HG02642 (cell line): ENCODE measurements around the gene CDC25B.

ENCODE experiments used
- ATAC-seq: cut with Tn5 transposase; IDR thresholded peaks from one replicate; pipeline ENCODE4 v1.9.1; 2021; ENCODE audit warnings: mild to moderate bottlenecking; ENCODE audit not compliant: unreplicated experiment, poor library complexity

CDC25B gene

GRCh38 chr20:3763671-3764601 lies 32.2 kb upstream of the CDC25B start:
- ATAC-seq, result no peak

DNA sequence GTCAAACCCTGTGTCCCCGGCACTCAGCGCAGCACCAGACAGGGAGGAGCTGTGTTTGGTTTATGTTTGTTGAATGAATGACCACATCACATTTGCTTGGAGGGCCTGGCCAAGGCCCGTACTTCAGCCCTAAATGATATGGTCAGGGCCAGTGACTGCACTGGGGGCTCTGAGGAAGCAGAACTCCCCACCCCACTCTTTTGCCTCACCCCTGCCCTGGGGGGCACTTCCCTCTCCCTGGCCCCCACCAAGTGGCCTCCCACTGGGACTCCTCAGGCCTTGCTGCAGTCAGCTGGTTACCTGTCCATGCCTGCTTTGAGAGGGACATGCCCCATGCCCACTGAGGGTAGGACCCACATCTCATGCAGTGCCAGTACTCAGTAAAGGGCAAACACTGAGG lies 31.5 kb upstream of the CDC25B start:
- ATAC-seq, result no peak

GRCh38 chr20:3765171-3765882 lies 30.8 kb upstream of the CDC25B start:
- no peak for ATAC-seq

- ATAC-seq, result no peak
These were observed 29.5 kb upstream of the CDC25B start for GRCh38 chr20:3766422-3767109.

GRCh38 chr20:3767110-3767426 lies 29.0 kb upstream of the CDC25B start:
- ATAC-seq, result no peak

- ATAC-seq, result peak; percentile 93
These were observed 28.4 kb upstream of the CDC25B start, which contains the start of gene ADISSP for GRCh38 chr20:3767427-3768341. ADISSP (minus strand) TSS chr20:3767753; CDS start chr20:3760100, 7,653 bp downstream.

- ATAC-seq, result peak; percentile 35
These were observed 27.6 kb upstream of the CDC25B start for GRCh38 chr20:3768342-3769130.

DNA sequence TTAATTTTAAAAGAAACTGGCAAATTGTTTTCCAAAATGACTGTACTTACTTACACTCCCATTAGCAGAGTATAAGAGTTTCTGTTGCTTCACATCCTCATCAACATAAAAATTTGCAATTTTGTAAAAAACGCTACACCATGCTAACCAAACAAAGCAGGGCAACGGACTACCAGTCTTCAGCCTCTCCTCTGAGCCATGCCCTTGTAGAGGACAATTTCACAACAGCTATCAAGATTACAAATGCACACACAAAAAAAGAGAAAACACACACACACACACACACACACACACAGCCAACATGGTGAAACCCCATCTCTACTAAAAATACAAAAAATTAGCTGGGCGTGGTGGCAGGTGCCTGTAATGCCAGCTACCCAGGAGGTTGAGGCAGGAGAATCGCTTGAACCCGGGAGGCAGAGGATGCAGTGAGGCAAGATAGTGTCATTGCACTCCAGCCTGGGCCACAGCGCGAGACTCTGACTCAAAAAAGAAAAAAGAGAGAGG lies 24.5 kb upstream of the CDC25B start:
- ATAC-seq, result no peak

DNA sequence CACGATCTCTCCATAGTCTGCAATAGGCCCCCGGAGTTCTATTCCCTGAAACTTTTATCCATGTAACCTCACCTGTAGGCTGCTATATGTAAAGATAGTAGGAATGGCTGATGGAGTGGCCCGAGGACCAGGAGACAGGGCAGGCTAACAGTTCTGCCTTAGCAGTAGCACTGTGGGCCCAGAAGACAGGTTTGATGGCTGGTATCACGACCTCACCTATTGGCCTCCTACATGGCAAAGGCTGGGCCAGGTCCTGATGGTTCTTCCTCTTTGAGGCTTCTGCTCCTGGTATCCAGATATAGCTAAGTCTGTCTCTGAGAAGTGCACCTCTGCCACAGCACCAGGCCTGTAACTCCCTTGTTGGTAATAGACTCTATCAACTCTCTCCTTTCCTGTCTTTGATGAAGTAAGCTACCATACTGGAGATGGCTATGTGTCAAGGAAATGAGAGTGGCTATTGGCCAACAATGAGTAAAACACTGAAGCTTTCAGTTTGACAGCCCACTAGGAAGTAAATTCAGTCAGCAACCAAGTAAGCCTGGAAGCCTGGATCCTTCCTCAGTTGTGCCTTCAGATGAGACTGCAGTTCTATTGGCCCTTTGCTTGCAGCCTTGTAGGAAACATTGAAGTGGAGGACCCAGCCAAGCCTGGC lies 20.5 kb upstream of the CDC25B start:
- ATAC-seq, result no peak

GRCh38 chr20:3777381-3777715 lies 18.8 kb upstream of the CDC25B start:
- ATAC-seq, result no peak

DNA sequence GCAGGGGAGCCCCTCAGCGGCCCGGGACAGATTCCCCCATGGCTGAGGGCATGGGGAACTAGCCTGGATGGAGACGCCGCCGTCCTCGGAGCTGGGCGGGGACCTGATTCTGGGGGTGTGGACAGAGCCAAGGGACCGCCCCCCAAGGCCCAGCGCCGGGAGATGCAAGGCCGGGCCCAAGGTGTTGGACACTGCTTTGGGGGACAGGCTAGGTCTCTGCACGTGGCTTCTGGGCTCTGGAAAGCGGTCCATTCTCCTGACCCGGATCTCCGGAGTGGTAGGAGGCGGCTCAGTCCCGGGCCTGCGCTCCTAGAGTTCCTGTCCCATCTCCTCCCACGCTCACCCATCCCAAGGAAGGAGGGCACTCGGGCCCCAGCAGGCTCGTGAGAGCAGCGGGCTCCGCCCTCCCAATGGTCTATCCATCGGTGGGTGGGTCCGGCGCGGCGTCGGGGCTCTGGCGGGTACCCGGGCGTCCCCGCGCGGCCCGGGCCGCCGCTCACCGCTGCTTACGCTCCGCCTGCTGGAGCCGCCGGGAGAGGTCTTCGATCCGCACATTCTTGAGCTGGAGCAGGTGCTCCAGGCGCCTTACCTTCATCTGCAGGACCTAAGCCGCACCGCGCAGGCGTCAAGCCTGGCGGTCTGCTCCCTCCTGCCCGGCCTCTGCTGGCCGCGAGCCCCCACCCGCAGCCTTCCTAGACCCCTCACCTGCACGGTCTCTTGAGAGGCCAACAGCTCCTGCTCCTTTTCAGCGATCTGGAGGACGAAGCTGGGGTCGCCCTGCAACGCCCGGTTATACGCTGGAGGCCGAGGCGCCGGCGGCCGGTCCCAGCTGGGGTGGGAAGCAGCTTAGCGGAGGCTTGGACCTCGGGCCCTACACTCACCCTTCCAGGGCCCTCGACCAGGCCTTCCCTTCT lies 18.1 kb upstream of the CDC25B start:
- ATAC-seq, result no peak

DNA sequence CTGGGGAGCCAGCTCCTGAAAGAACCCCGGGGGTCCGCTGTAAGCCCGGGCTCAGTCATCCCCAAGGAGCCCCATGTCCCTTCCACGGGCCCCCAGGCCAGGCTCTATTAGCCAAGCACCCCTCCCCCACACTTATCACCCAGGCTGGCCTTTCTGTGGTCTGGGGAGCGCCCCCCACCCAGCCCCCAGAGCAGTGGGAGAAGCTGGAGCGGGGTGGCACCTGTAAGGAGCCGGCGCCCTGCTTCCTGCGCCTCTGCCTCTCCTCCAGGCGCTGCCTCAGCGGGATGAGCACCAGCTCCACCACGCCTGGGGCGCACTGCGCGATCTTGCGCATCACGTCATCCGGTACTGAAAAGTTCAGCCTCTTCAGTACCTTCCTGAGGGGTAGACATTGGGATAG lies 17.1 kb upstream of the CDC25B start:
- ATAC-seq, result no peak

- ATAC-seq, result peak; percentile 53
These were observed 14.8 kb upstream of the CDC25B start, which contains the start of gene SPEF1 for GRCh38 chr20:3781153-3781910. SPEF1 (minus strand) TSS chr20:3781448; CDS start chr20:3781287, 161 bp downstream.

DNA sequence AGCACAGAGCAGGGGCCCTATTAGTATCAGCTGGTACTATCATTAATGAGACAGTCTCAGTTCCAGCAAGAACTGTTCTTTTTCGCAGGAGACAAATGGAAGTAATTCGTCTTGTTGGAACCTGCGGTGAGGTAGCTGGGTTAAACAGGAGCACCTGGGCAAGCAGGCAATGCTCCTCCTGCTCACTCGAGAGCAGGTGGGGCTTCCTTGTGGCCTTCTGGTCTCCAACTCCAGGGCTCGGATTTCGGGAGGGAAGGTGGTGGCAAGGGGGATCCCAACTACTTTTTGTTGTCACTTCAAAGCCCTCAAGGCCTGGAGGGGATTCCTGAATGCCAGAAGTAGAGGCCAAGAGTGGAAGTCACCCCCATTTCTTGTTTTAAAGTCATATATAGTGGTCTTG lies 13.5 kb upstream of the CDC25B start:
- no peak for ATAC-seq

DNA sequence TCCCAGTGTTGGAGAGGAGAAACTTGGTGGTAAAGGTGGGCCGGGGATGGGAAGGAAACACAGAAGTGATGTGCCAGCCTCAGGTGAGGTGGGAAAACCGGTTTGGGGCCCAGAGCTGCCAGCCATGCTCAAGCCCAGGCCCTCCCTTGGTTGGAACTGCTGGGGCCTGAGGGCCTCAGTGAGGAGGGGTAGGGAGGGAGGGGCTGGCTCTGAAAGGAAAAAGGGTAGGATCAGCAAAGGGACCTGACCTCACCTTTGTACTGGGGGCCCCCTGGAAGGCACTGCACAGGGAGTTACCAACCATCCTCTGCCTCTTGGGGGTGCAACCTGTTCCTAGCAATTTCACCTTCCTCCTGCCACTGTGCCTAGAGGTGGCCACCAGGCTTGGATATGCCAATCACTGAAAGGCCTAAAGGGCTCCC lies 13.0 kb upstream of the CDC25B start:
- ATAC-seq, result no peak

DNA sequence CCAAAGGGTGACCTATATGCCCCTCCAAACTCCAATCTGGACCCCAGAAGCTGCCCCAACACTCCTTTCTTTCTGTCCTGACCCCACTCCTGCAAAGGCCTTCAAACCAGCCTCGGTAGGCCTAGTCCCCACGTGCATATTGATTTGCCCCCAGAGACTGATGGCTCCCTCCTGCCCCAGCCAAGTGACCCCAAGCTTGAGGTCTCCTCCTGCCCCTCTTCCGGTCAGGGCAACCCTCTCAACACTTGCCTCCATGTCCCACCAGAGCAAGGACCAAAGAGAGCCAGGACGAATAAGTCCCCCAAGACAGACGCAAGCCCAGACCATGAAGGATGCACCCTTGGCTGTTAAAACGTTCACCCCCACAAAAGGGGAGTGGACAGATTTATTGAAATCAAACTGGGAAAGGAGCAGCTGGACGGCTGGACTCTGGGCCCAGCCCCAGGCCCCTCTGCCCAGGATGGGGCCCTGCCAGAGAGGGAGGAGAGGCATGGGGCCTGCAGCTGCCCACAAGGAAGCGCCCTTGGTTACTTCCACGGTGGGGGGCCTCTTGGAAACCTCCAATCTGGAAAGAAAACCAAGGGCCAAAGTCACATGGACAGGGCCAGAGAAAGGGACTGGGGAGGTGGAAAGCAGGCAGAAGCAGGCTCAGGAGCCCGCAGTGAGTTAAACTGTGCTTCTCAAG lies 12.5 kb upstream of the CDC25B start:
- ATAC-seq, result no peak
